H1 (cell line): ENCODE measurements around the gene PRSS2. TPM values are rescaled to one million over a fixed set of nuclear protein-coding genes. Genes with fewer than 3 reads are reported as not detected.

ENCODE experiments used
- CTCF ChIA-PET: fragments of 300-600 bp; sonication (Branson Sonifier 250); formaldehyde crosslinking; loops from one replicate; lab custom pipeline; 2021; ENCODE audit not compliant: partially characterized antibody; lab: Charles Lee
- POLR2A ChIA-PET: fragments of 300-600 bp; sonication (Branson Sonifier 250); formaldehyde crosslinking; loops from one replicate; lab custom pipeline; 2021; ENCODE audit warnings: inconsistent platforms; ENCODE audit not compliant: partially characterized antibody; lab: Charles Lee
- DNase-seq, 2 experiments: peaks; one replicate each; pipeline versions ENCODE4 v3.0.0 to v3.0.0-alpha.2; 2010 to 2022; ENCODE audit warnings: low spot score in 2 of 2, low read depth in 1 of 2, mixed read lengths in 1 of 2
- FAIRE-seq: peaks from 2 replicates; lab custom pipeline; 2011; peaks lifted over from hg19 to GRCh38; lab: Jason Lieb, UNC
- H2AFZ ChIP-seq: 2 replicates; pipeline ENCODE4 v1.8.1; 2012; ENCODE audit warnings: low read length, inconsistent platforms
- H2AK5ac ChIP-seq: 2 replicates; pipeline ENCODE4 v1.6.1; 2013; ENCODE audit warnings: low read depth, low read length
- H2BK120ac ChIP-seq: replicated peaks from 2 replicates; pipeline ENCODE3; 2013; ENCODE audit warnings: low read depth, low read length, inconsistent platforms
- H2BK12ac ChIP-seq: 2 replicates; pipeline ENCODE4 v1.6.1; 2013; ENCODE audit warnings: low read depth, low read length
- H2BK15ac ChIP-seq: 2 replicates; pipeline ENCODE4 v1.6.1; 2013; ENCODE audit warnings: low read length
- H2BK20ac ChIP-seq: 2 replicates; pipeline ENCODE4 v1.6.1; 2013; ENCODE audit warnings: low read length
- H2BK5ac ChIP-seq: 2 replicates; pipeline ENCODE4 v1.6.1; 2013; ENCODE audit warnings: low read depth, low read length
- H3K14ac ChIP-seq: 2 replicates; pipeline ENCODE4 v1.6.1; 2013; ENCODE audit warnings: inconsistent platforms; ENCODE audit not compliant: insufficient read length
- H3K18ac ChIP-seq: 2 replicates; pipeline ENCODE4 v1.6.1; 2013; ENCODE audit warnings: low read length; ENCODE audit errors: extremely low read depth
- H3K23ac ChIP-seq: 2 replicates; pipeline ENCODE4 v1.6.1; 2013; ENCODE audit warnings: inconsistent platforms; ENCODE audit not compliant: insufficient read length
- H3K23me2 ChIP-seq: 2 replicates; pipeline ENCODE4 v1.6.1; 2013; ENCODE audit warnings: low read depth, low read length
- H3K27ac ChIP-seq: 2 replicates; pipeline ENCODE4 v1.6.1; 2011; ENCODE audit warnings: low read depth, low read length, inconsistent platforms
- H3K27me3 ChIP-seq, 4 experiments: replicated peaks in 1 of 4; 1 replicate in 1 of 4; 2 replicates in 3 of 4; pipeline versions ENCODE4 v1.6.1 to v1.8.1; 2011 to 2013; ENCODE audit warnings: low read length in 3 of 4, mild to moderate bottlenecking in 3 of 4, inconsistent platforms in 2 of 4, mixed read lengths in 2 of 4, moderate library complexity in 1 of 4; ENCODE audit not compliant: control insufficient read depth in 3 of 4, insufficient read depth in 3 of 4; ENCODE audit errors: extremely low read depth in 1 of 4
- H3K36me3 ChIP-seq, 4 experiments: 2 replicates each; pipeline versions ENCODE4 v1.6.1 to v1.8.1; 2011 to 2013; ENCODE audit warnings: mild to moderate bottlenecking in 4 of 4, low read length in 3 of 4, moderate library complexity in 2 of 4, control low read depth in 1 of 4, inconsistent platforms in 1 of 4; ENCODE audit not compliant: insufficient read depth in 4 of 4, control insufficient read depth in 2 of 4
- H3K4ac ChIP-seq: replicated peaks from 2 replicates; pipeline ENCODE3; 2013; ENCODE audit warnings: low read length, low read depth, mixed read lengths, inconsistent platforms; ENCODE audit not compliant: insufficient read length
- H3K4me1 ChIP-seq, 4 experiments: replicated peaks in 1 of 4; 1 replicate in 1 of 4; 2 replicates in 3 of 4; pipeline versions ENCODE4 v1.6.1 to v1.8.1; 2011 to 2013; ENCODE audit warnings: low read length in 3 of 4, inconsistent platforms in 2 of 4, mixed read lengths in 1 of 4; ENCODE audit not compliant: insufficient read depth in 4 of 4, control insufficient read depth in 3 of 4
- H3K4me2 ChIP-seq, 2 experiments: 2 replicates each; pipeline versions ENCODE4 v1.6.1 to v1.8.1; 2011 to 2013; ENCODE audit warnings: low read depth in 2 of 2, low read length in 2 of 2, control low read depth in 1 of 2, inconsistent platforms in 1 of 2, mild to moderate bottlenecking in 1 of 2; ENCODE audit not compliant: insufficient read depth in 1 of 2
- H3K4me3 ChIP-seq, 4 experiments: fragments of 200-600, 300-600 bp in 1 of 4; sonication (generic), shearing (Covaris generic), sonication (Bioruptor Twin) in 1 of 4; 2 replicates each; pipeline versions ENCODE4 v1.5.1 to v1.8.1; 2011 to 2016; ENCODE audit warnings: low read length in 4 of 4, low read depth in 3 of 4, control low read depth in 2 of 4, inconsistent platforms in 2 of 4, mild to moderate bottlenecking in 2 of 4, mixed read lengths in 1 of 4, moderate library complexity in 1 of 4; ENCODE audit not compliant: insufficient read depth in 2 of 4; ENCODE audit errors: extremely low read depth in 1 of 4
- H3K56ac ChIP-seq: replicated peaks from 2 replicates; pipeline ENCODE3; 2013; ENCODE audit warnings: low read depth, mild to moderate bottlenecking, mixed read lengths, low read length, inconsistent platforms; ENCODE audit not compliant: insufficient read length
- H3K79me1 ChIP-seq: 2 replicates; pipeline ENCODE4 v1.6.1; 2013; ENCODE audit warnings: low read depth, low read length, control low read depth
- H3K79me2 ChIP-seq, 2 experiments: 2 replicates each; pipeline versions ENCODE4 v1.6.1 to v1.8.1; 2012 to 2013; ENCODE audit warnings: low read length in 2 of 2, mild to moderate bottlenecking in 2 of 2, inconsistent platforms in 1 of 2; ENCODE audit not compliant: insufficient read depth in 2 of 2, control insufficient read depth in 1 of 2
- H3K9ac ChIP-seq, 4 experiments: replicated peaks in 1 of 4; 1 replicate in 1 of 4; 2 replicates in 3 of 4; pipeline versions ENCODE4 v1.6.1 to v1.8.1; 2011 to 2013; ENCODE audit warnings: low read depth in 3 of 4, low read length in 3 of 4, control low read depth in 2 of 4, mild to moderate bottlenecking in 2 of 4, moderate library complexity in 2 of 4, inconsistent platforms in 1 of 4; ENCODE audit errors: extremely low read depth in 1 of 4
- H3K9me3 ChIP-seq, 2 experiments: 2 replicates each; pipeline versions ENCODE4 v1.6.1 to v1.8.1; 2012 to 2013; ENCODE audit warnings: mild to moderate bottlenecking in 2 of 2, moderate library complexity in 2 of 2, control low read depth in 1 of 2, inconsistent platforms in 1 of 2, low read depth in 1 of 2, low read length in 1 of 2, mixed read lengths in 1 of 2; ENCODE audit not compliant: insufficient read depth in 2 of 2
- H4K20me1 ChIP-seq, 2 experiments: replicated peaks in 1 of 2; 2 replicates each; pipeline versions ENCODE3 to v1.8.1; 2011 to 2013; ENCODE audit warnings: inconsistent platforms in 2 of 2, low read length in 2 of 2, mild to moderate bottlenecking in 1 of 2; ENCODE audit not compliant: insufficient read depth in 2 of 2, control insufficient read depth in 1 of 2
- H4K5ac ChIP-seq: 2 replicates; pipeline ENCODE4 v1.6.1; 2013; ENCODE audit warnings: low read length, low read depth, mixed read lengths, inconsistent platforms; ENCODE audit not compliant: insufficient read length
- H4K8ac ChIP-seq: 2 replicates; pipeline ENCODE4 v1.8.0; 2013; ENCODE audit warnings: mild to moderate bottlenecking, moderate library complexity, low read length, inconsistent platforms; ENCODE audit not compliant: insufficient read depth; ENCODE audit errors: extremely low read depth
- H4K91ac ChIP-seq: replicated peaks from 2 replicates; pipeline ENCODE3; 2013; ENCODE audit warnings: low read length, mixed read lengths, inconsistent platforms; ENCODE audit not compliant: insufficient read length
- HDAC6 ChIP-seq: IDR thresholded peaks from one replicate; pipeline ENCODE4 v1.7.1; 2012; ENCODE audit warnings: low read depth, mild to moderate bottlenecking, inconsistent platforms, low read length, moderate library complexity
- JUN ChIP-seq: IDR thresholded peaks from 2 replicates; pipeline ENCODE4 v1.6.1; 2011; ENCODE audit warnings: low read depth, mild to moderate bottlenecking, improper control_type of control experiment, low read length
- POLR2A ChIP-seq, 2 experiments: IDR thresholded peaks; 1 replicate in 1 of 2; 2 replicates in 1 of 2; pipeline ENCODE4 v1.6.1; 2011; ENCODE audit warnings: low read depth in 2 of 2, low read length in 2 of 2, mild to moderate bottlenecking in 2 of 2; ENCODE audit errors: control extremely low read depth in 1 of 2
- RAD21 ChIP-seq, 2 experiments: IDR thresholded peaks in 1 of 2; conservative IDR thresholded peaks in 1 of 2; 2 replicates each; pipeline ENCODE4 v1.6.1; 2011; ENCODE audit warnings: low read depth in 2 of 2, low read length in 2 of 2, improper control_type of control experiment in 1 of 2, inconsistent platforms in 1 of 2, mild to moderate bottlenecking in 1 of 2, moderate library complexity in 1 of 2
- RBBP5 ChIP-seq: IDR thresholded peaks from 2 replicates; pipeline ENCODE4 v1.7.1; 2012; ENCODE audit warnings: low read depth, mild to moderate bottlenecking, inconsistent platforms, low read length, moderate library complexity, borderline replicate concordance
- SP2 ChIP-seq: IDR thresholded peaks from 2 replicates; pipeline ENCODE4 v1.6.1; 2012; ENCODE audit warnings: mild to moderate bottlenecking, low read length, inconsistent platforms
- SP4 ChIP-seq: IDR thresholded peaks from 2 replicates; pipeline ENCODE4 v1.6.1; 2012; ENCODE audit warnings: low read length, inconsistent platforms
- SUZ12 ChIP-seq: fragments of 200-600 bp; sonication (generic); IDR thresholded peaks from 2 replicates; pipeline ENCODE4 v1.6.1; 2012; ENCODE audit warnings: mild to moderate bottlenecking, inconsistent platforms, low read length, moderate library complexity, mixed read lengths
- TBP ChIP-seq: IDR thresholded peaks from 2 replicates; pipeline ENCODE4 v1.6.1; 2011; ENCODE audit warnings: low read depth, low read length, improper control_type of control experiment
- TCF12 ChIP-seq: IDR thresholded peaks from 2 replicates; pipeline ENCODE4 v1.6.1; 2011; ENCODE audit warnings: low read depth, mild to moderate bottlenecking, low read length
- TEAD4 ChIP-seq: IDR thresholded peaks from 2 replicates; pipeline ENCODE4 v1.6.1; 2012; ENCODE audit warnings: low read depth, low read length, inconsistent platforms, mixed read lengths
- polyA plus RNA-seq, 7 experiments: library from polyadenylated mRNA; depleted of rRNA in 3 of 7; stranded (reverse) in 5 of 7; unstranded in 2 of 7; fragments of >200 nt in 5 of 7; fragments of 200-250 nt in 2 of 7; gene quantifications; 1 replicate in 5 of 7; 2 replicates in 1 of 7; 4 replicates in 1 of 7; pipeline versions ENCODE4 v1.2.1 to v1.2.3, GENCODE V29; 2011 to 2013; ENCODE audit warnings: missing spikeins in 2 of 7, mixed read lengths in 2 of 7
- total RNA-seq: library from RNA; stranded (reverse); fragmentation: NEBNext Ultra II Directional; extraction: Animal tissue kit (Norgen Biotek cat#: 25700); gene quantifications from 2 replicates; pipeline ENCODE4 v1.2.1, GENCODE V29; 2021
- TF ChIP-seq, protein P1 (sequence below), 3 experiments: IDR thresholded peaks; 1 replicate in 2 of 3; 2 replicates in 1 of 3; pipeline versions ENCODE4 v1.5.1 to v1.6.1; 2011; ENCODE audit warnings: low read length in 3 of 3, mild to moderate bottlenecking in 3 of 3, inconsistent platforms in 2 of 3, low read depth in 1 of 3, moderate library complexity in 1 of 3; ENCODE audit not compliant: insufficient read depth in 1 of 3; ENCODE audit errors: control extremely low read depth in 1 of 3
- TF ChIP-seq, protein P2 (sequence below): IDR thresholded peaks from 2 replicates; pipeline ENCODE4 v1.6.1; 2012; ENCODE audit warnings: inconsistent platforms

Gene PRSS2
- total and polyA plus RNA-seq, 2 of the 8 experiments (the other 6 are each of a cell fraction or from before 2014, with no cell fraction given), result not detected

DNA sequence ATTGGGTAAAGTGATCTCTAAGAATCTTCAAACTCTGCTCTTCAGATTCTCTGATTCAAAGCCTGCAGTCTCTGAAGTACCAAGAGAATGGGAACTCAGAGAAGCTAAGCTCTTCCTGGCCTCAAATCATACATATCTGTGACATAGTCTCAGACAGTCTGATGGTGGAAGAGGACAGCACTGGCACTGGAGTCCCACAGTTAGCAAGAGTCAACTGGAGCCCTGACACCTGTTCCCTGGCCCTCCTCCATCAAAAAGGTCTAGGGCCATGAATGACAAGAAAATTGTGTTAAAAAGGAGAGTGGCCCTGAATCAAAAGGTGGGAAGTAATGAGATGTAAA lies 37.7 kb downstream of the PRSS2 start:
- no peaks in the 10 kb centered on the region for H3K36me3 ChIP-seq
- no peak overlapping the region for H3K4ac ChIP-seq
- no peak overlapping the region for H2BK20ac ChIP-seq
- no peak overlapping the region for H3K18ac ChIP-seq
- DNase-seq, result no peak
- no peak overlapping the region for H4K8ac ChIP-seq
- H4K5ac ChIP-seq, result no peak overlapping the region
- H3K23me2 ChIP-seq, result no peaks in the 10 kb centered on the region
- H3K79me2 ChIP-seq, result no peaks in the 10 kb centered on the region
- H3K79me1 ChIP-seq, result no peaks in the 10 kb centered on the region
- no peak for FAIRE-seq
- H3K23ac ChIP-seq, result no peak overlapping the region
- H4K91ac ChIP-seq, result no peak overlapping the region
- no peak overlapping the region for H3K4me2 ChIP-seq
- H2AK5ac ChIP-seq, result no peak overlapping the region
- no peaks in the 10 kb centered on the region for H3K9me3 ChIP-seq
- POLR2A ChIA-PET, result interaction anchor here (1.1 to 5.7 kb wide), 3 partner anchors 10 to 21 kb away, joined by 3 to 36 read pairs (median 5); no protein-coding TSS in a partner anchor
- H2BK5ac ChIP-seq, result no peak overlapping the region
- no peak overlapping the region for H3K27ac ChIP-seq
- no peaks in the 10 kb centered on the region for H3K27me3 ChIP-seq
- no peak overlapping the region for H3K9ac ChIP-seq
- no peak overlapping the region for H3K56ac ChIP-seq
- H2AFZ ChIP-seq, result no peak overlapping the region
- peaks cover 7 to 17% (median 11%) of the 10 kb centered on the region in 4 experiments for H3K4me1 ChIP-seq
- no peak overlapping the region for H2BK12ac ChIP-seq
- H2BK15ac ChIP-seq, result no peak overlapping the region; the same call in 1 of the 2 replicates
- CTCF ChIA-PET, result interaction anchor here (0.7 to 18.9 kb wide), 9 partner anchors 10 to 204 kb away, joined by 3 to 430 read pairs (median 5); no protein-coding TSS in a partner anchor
- no peak overlapping the region for H2BK120ac ChIP-seq
- H3K14ac ChIP-seq, result no peak overlapping the region
- H4K20me1 ChIP-seq, result no peaks in the 10 kb centered on the region
- no peak overlapping the region for H3K4me3 ChIP-seq
- TF ChIP-seq SP2 (no peak), HDAC6 (no peak), SP4 (no peak), TEAD4 (no peak), RBBP5 (no peak), SUZ12 (no peak), TBP (no peak), TCF12 (no peak), POLR2A (IDR thresholded peaks at IDR 0.05; ENCODE audit: control extremely low read depth in 1 of 2, low read depth in 2 of 2, low read length in 2 of 2) (no peak), JUN (no peak), RAD21 (IDR thresholded peaks at IDR 0.05 in 1 of 2, conservative IDR thresholded peaks at IDR 0.05 in 1 of 2; ENCODE audit: low read depth in 2 of 2, low read length in 2 of 2) (no peak)
- TF ChIP-seq, protein P1, sequence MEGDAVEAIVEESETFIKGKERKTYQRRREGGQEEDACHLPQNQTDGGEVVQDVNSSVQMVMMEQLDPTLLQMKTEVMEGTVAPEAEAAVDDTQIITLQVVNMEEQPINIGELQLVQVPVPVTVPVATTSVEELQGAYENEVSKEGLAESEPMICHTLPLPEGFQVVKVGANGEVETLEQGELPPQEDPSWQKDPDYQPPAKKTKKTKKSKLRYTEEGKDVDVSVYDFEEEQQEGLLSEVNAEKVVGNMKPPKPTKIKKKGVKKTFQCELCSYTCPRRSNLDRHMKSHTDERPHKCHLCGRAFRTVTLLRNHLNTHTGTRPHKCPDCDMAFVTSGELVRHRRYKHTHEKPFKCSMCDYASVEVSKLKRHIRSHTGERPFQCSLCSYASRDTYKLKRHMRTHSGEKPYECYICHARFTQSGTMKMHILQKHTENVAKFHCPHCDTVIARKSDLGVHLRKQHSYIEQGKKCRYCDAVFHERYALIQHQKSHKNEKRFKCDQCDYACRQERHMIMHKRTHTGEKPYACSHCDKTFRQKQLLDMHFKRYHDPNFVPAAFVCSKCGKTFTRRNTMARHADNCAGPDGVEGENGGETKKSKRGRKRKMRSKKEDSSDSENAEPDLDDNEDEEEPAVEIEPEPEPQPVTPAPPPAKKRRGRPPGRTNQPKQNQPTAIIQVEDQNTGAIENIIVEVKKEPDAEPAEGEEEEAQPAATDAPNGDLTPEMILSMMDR (IDR thresholded peaks at IDR 0.05; ENCODE audit: control extremely low read depth in 1 of 3, insufficient read depth in 1 of 3, low read depth in 1 of 3, low read length in 3 of 3), result no peak
- TF ChIP-seq, protein P2, sequence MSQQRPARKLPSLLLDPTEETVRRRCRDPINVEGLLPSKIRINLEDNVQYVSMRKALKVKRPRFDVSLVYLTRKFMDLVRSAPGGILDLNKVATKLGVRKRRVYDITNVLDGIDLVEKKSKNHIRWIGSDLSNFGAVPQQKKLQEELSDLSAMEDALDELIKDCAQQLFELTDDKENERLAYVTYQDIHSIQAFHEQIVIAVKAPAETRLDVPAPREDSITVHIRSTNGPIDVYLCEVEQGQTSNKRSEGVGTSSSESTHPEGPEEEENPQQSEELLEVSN, result no peak
